Type B pancreatic cell (in vitro differentiated cells): ENCODE results near the gene CFAP251. TPM values are rescaled to one million over a fixed set of nuclear protein-coding genes. Genes with fewer than 3 reads are reported as not detected.
A peak's percentile ranks its signal among the peaks of the same experiment; 100 is the strongest.

Source experiments
- DNase-seq: peaks from one replicate; pipeline ENCODE4 v3.0.0; 2021; ENCODE audit warnings: mixed read lengths; ENCODE audit not compliant: unreplicated experiment; ENCODE audit errors: extremely low spot score
- H3K27ac Mint-ChIP-seq: 2 replicates; pipeline ENCODE4 v1.8.0; 2021; ENCODE audit warnings: mild to moderate bottlenecking, mixed read lengths
- H3K27me3 Mint-ChIP-seq: 2 replicates; pipeline ENCODE4 v1.8.0; 2021; ENCODE audit warnings: mixed read lengths
- H3K36me3 Mint-ChIP-seq: 2 replicates; pipeline ENCODE4 v1.8.0; 2021; ENCODE audit warnings: mixed read lengths
- H3K4me1 Mint-ChIP-seq: one replicate; pipeline ENCODE4 v1.8.0; 2021; ENCODE audit warnings: mixed read lengths; ENCODE audit not compliant: unreplicated experiment
- H3K4me3 Mint-ChIP-seq: 2 replicates; pipeline ENCODE4 v1.8.0; 2021; ENCODE audit warnings: mild to moderate bottlenecking, mixed read lengths
- H3K9me3 Mint-ChIP-seq: 2 replicates; pipeline ENCODE4 v1.8.0; 2021; ENCODE audit warnings: mixed read lengths
- total RNA-seq: library from RNA; stranded (reverse); gene quantifications from 2 replicates; pipeline ENCODE4 v1.2.1, GENCODE V29; 2021; ENCODE audit warnings: low replicate concordance
- TF ChIP-seq, protein P1 (sequence below): fragments of 200-600 bp; sonication (generic); conservative IDR thresholded peaks from 2 replicates; pipeline ENCODE4 v1.5.0; 2021; ENCODE audit warnings: antibody characterized with exemption, mild to moderate bottlenecking

CFAP251 gene
- total RNA-seq, 1 donor from 2014 or later = 3.3 TPM

DNA sequence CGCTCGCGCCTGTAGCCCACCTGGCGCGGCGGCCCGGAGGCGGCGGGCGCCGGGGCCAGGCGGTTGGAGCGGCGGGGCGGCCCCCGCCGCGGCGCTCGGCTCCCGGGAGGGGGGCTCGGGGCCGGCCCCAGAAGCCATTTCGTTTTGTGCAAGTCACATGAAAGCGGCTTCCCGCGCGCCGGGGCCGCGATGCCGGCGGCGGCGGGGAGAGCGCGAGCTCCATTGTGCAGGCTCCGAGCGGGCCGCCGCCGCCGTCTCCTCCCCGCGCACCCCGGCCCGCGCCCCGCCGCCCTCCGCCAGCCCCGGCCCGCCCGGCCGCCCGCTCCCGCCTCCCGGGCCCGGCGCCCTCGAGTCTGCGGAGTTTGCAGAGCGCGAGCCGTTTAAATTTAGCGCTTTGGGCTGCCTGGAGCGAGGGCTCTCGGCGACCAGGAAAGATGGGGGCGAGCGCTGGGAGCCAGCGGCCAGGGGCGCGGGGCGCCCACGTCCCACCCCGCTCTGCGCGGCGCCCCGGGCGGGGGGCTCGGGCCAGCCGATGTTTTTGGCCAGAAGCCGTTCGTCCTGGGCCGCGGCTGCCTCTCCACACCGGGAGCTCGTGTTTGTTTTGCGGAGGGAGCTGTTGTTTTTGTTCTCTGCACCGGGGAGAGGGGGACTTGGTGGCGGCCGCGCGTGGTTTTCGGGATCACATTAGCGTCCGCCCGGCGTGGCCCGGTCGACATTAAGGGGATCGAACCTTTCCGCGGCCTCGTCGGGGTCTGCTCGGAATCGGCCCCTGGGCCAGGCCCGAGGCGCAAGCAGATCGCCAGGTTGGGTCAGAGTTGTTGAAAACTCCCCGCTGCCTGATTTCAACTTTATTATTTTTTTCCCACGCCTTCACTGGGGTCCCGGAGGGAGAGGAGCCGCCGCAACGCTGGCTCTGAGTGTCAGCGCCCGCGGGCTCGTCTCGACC is 104.3 kb downstream of the CFAP251 start:
- Mint-ChIP-seq H3K27ac (peak overlapping the region; percentile 91), H3K4me3 (peak overlapping the region; percentile 91), H3K9me3 (peaks cover 3% of the 10 kb centered on the region), H3K36me3 (no peaks in the 10 kb centered on the region), H3K27me3 (peaks cover 7% of the 10 kb centered on the region), H3K4me1 (peaks cover 14% of the 10 kb centered on the region)
- TF ChIP-seq, protein P1, sequence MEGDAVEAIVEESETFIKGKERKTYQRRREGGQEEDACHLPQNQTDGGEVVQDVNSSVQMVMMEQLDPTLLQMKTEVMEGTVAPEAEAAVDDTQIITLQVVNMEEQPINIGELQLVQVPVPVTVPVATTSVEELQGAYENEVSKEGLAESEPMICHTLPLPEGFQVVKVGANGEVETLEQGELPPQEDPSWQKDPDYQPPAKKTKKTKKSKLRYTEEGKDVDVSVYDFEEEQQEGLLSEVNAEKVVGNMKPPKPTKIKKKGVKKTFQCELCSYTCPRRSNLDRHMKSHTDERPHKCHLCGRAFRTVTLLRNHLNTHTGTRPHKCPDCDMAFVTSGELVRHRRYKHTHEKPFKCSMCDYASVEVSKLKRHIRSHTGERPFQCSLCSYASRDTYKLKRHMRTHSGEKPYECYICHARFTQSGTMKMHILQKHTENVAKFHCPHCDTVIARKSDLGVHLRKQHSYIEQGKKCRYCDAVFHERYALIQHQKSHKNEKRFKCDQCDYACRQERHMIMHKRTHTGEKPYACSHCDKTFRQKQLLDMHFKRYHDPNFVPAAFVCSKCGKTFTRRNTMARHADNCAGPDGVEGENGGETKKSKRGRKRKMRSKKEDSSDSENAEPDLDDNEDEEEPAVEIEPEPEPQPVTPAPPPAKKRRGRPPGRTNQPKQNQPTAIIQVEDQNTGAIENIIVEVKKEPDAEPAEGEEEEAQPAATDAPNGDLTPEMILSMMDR = no peak
- no peak for DNase-seq

DNA sequence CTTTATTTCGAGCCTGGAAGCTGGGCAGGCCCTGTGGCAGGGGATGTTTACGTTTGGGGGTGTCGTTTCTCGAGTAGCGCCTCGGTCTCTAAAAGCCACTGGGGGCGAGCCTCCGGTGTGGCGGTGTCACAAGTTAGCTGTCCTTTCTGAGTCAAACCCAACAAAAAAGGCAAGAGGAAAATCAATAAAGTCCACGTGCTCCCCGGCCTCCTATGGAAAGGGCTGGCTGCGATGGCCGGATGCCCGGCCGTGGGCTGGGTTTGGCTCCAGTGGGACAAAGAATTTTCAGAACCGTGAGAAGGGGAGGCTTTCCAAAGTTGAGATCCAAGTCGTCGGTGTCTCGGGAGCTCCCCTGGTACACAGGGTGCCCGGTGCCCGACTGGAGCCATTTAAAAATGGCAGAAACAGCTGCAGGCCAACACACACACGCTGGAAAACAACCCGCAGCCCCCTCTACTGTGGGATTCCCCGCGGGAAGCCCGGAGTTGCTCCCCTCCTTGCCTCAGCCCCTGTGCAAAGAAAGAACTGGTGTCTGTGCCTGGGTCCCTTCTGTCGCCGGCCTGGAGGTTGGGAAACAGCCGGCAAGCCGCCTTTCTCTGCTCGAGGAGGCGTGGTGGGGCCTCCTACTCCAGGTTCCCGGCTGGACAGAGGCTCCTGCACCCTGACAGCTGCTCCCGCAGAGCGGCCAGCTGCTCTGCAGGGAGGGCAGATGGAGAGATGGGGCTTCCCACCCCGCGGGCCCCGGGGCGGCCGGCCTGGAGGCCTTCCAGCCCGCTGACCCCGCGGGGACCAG is 105.1 kb downstream of the CFAP251 start:
- H3K36me3 Mint-ChIP-seq = no peaks in the 10 kb centered on the region

DNA sequence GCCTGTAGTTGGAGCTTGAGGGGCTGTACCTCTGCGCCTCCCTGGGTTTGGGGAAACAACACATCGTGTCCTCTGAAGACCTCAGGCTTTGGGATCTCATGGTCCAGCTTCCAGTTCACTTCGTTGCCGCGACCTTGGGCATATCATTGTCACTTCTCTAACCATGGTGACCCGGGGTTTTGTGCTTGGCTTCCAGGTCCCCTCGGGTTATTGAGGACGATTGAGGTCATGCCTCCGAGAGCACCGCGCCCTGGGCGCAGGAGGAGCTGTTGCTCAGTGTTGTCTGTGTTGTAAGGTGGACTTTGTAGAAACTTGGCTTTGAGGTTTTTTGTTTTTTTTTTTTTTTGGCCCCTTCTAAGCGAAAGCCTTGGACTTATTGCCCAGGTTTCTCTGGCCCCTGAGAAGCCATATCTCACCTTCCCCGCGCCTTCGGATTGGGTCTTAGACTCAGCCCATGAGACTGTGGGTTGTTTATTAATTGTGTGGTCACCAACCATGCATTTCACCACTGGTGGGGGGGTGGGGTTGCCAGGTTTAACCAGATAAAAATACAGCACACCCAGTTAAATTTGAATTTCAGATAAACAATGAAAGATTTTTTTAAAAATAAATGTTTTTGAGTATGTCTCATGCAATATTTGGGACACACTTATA is 105.9 kb downstream of the CFAP251 start:
- Mint-ChIP-seq H3K36me3 (no peaks in the 10 kb centered on the region), H3K27ac (peak overlapping the region; percentile 39), H3K4me1 (peaks cover 25% of the 10 kb centered on the region), H3K4me3 (peak overlapping the region; percentile 67), H3K9me3 (no peaks in the 10 kb centered on the region), H3K27me3 (peaks cover 7% of the 10 kb centered on the region)
- TF ChIP-seq, protein P1 = no peak
- no peak for DNase-seq

More for the DNA sequence above, 105.1 kb downstream of the CFAP251 start:
- TF ChIP-seq, protein P1 = no peak
- H3K9me3 Mint-ChIP-seq = peaks cover 1% of the 10 kb centered on the region
- no peak for DNase-seq
- H3K27ac Mint-ChIP-seq = peak overlapping the region; percentile 91
- peaks cover 7% of the 10 kb centered on the region for H3K27me3 Mint-ChIP-seq
- H3K4me3 Mint-ChIP-seq = peak overlapping the region; percentile 91
- peaks cover 18% of the 10 kb centered on the region for H3K4me1 Mint-ChIP-seq

DNA sequence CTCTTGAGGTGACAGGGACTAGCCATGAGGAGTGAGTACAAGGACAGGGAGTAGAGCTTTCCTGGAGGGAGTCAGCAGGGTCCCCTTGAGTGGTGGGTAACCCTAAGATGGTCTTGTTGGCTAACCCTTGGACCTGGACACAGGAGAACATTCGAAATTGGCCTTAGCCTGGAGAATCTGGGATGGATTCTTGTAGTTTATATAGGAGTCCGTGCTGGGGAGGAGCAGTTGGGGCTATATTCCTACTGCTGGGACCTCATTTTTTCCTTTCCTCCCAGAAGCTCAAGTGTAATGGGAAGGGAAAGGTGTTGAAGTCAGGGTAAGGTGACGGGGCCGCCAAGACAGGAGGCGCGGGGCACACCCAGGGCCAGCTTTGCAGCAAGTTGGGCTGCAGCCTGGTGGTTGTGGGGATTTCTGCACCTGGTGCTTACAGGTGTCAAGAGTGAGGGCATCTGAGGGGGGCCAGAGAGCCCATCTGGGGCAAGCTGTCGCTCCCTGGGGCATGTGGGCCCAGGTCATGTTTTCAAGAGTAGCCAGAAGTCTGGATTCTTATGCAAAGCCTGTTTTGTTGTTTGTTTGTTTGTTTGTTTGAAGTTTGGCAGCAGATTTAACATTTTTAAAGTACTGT is 108.4 kb downstream of the CFAP251 start:
- no peaks in the 10 kb centered on the region for H3K9me3 Mint-ChIP-seq
- TF ChIP-seq, protein P1 = no peak
- no peak overlapping the region for H3K27ac Mint-ChIP-seq
- no peaks in the 10 kb centered on the region for H3K36me3 Mint-ChIP-seq
- no peak for DNase-seq
- no peaks in the 10 kb centered on the region for H3K27me3 Mint-ChIP-seq
- peaks cover 23% of the 10 kb centered on the region for H3K4me1 Mint-ChIP-seq
- no peak overlapping the region for H3K4me3 Mint-ChIP-seq
